ENCODE measurements around the gene PLCD4. TPM values are rescaled to one million over a fixed set of nuclear protein-coding genes. Genes with fewer than 3 reads are reported as not detected.

PLCD4 gene
- total RNA-seq, 4 donors from 2014 or later = 2.6 to 5.8 (median 4.8) TPM

DNA sequence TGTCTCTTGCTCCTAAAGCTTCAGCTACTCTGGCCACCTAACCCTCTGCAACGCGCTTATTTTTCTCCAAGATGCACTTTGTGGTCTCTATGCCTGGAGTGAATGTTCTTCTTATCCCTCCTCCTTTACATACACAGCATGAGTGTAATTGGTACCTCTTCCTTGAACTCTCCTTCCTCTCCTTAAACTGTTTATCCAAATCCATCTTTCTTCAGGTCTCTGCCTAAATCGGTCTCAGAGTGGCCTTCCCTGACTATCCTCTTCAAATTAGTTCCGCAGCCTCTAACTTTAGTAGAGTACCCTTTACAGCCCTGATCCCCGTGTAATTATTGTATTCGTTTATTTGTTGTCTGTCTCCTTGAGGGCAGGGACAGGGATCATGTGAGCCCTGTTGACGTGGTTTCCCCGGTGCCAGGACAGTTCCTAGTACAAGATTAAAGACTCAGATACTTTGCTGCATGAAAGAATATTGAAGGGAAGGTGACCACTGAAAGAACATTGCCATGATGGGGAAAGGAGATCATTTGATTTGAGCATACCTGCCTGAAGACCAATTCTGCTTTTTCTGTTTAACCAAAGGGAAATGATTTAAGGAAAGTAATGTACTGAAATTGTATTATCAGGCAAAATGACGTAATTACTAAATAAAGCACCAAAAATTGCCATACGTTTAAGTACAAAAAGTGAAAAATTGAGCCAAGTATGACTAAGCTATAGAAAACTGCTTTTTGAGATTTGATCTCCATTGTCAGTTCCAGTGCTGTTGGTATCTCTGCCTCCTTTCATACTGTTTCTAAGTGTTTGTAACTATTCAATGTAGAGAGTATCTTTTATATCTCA, 37.8 kb upstream of the PLCD4 start:
- intact Hi-C loops (cut with DNase I) = loop anchor here (5.0 to 10.0 kb wide), 3 partner anchors 77 to 285 kb away; no protein-coding TSS in a partner anchor
- 6% methylated on average over 10 of the region's 10 CpGs for WGBS
- Histone ChIP-seq H3K27ac (replicated peaks in 1 of 4) (peak overlapping the region; percentile 90 to 95 (median 92)), H3K27me3 (no peaks in the 10 kb centered on the region), H3K4me3 (peak overlapping the region; percentile 75 to 84 (median 78)), H3K9me3 (no peaks in the 10 kb centered on the region), H3K4me1 (peaks cover 35 to 63% (median 49%) of the 10 kb centered on the region in 4 donors), H3K36me3 (peaks cover 0 to 27% (median 7%) of the 10 kb centered on the region in 4 donors)
- DNase-seq (ENCODE audit: extremely low spot score) = no peak
- TF ChIP-seq POLR2AphosphoS5 (IDR thresholded peaks at IDR 0.05) (no peak), EP300 (IDR thresholded peaks at IDR 0.05) (peak; percentile 10)

DNA sequence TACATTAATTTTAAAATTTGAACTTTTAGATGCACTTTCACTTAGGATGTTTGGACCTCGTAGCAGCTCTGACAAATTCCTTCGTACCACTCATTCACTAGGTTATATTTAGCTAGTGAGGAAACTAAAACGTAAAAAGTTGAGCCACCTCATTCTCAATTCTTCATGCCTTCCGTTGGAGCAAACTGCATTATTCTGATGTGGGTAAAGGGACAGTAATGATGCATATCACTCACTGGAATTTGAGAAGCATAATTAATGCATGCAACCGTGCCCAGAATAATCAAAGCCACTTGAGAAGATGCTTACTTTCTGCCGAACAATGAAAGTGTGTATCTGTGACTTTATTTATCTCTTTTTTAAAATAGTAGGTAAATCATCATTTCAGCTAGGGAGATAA, 36.8 kb upstream of the PLCD4 start:
- H3K9me3 ChIP-seq = no peaks in the 10 kb centered on the region
- peak overlapping the region; percentile 90 to 95 (median 92) for H3K27ac ChIP-seq (replicated peaks in 1 of 4)
- H3K4me1 ChIP-seq = peaks cover 37 to 61% (median 48%) of the 10 kb centered on the region in 4 donors
- peak overlapping the region in 2 of 4 donors; percentile 75 to 77 for H3K4me3 ChIP-seq
- WGBS = 13% methylated on average over 6 of the region's 6 CpGs
- peaks cover 0 to 24% (median 7%) of the 10 kb centered on the region in 4 donors for H3K36me3 ChIP-seq
- DNase-seq (ENCODE audit: extremely low spot score) = no peak
- intact Hi-C loops (cut with DNase I) = no loop called here
- TF ChIP-seq CTCF (IDR thresholded peaks at IDR 0.05) (no peak), EP300 (IDR thresholded peaks at IDR 0.05) (no peak), POLR2AphosphoS5 (IDR thresholded peaks at IDR 0.05) (no peak), POLR2A (IDR thresholded peaks at IDR 0.05; ENCODE audit: low read depth) (no peak)
- H3K27me3 ChIP-seq = no peaks in the 10 kb centered on the region

DNA sequence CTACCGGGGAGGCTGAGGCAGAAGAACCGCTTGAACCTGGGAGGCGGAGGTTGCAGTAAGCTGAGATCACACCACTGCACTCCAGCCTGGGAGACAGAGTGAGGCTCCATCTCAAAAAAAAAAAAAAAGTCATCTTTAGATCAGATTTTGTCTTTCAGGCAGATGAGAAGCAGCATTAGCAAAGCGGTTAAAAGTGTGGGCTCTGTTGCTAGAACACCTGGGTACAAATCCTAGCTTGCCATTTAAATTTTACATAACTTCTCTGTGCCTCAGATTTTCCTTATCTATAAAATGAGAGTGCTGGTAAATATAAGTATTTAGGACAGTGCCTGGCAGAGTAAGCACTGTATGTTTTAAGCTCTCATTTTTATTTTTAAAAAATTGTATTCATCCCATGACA, 30.8 kb upstream of the PLCD4 start:
- no peak for TF ChIP-seq CTCF (IDR thresholded peaks at IDR 0.05)
- TF ChIP-seq EP300 (IDR thresholded peaks at IDR 0.05) = no peak
- no peak for TF ChIP-seq POLR2AphosphoS5 (IDR thresholded peaks at IDR 0.05)
- no peak for TF ChIP-seq POLR2A (IDR thresholded peaks at IDR 0.05; ENCODE audit: low read depth)
- no peak overlapping the region for H3K27ac ChIP-seq (replicated peaks in 1 of 4)
- no peak for DNase-seq (ENCODE audit: extremely low spot score)
- H3K4me1 ChIP-seq = peaks cover 15 to 36% (median 22%) of the 10 kb centered on the region in 4 donors
- 93% methylated on average over 4 of the region's 4 CpGs for WGBS
- H3K36me3 ChIP-seq = peaks cover 0 to 31% (median 17%) of the 10 kb centered on the region in 4 donors
- H3K27me3 ChIP-seq = no peaks in the 10 kb centered on the region
- intact Hi-C loops (cut with DNase I) = no loop called here
- no peaks in the 10 kb centered on the region for H3K9me3 ChIP-seq
- no peak overlapping the region for H3K4me3 ChIP-seq

GRCh38 chr2:218577482-218578220, 30.0 kb upstream of the PLCD4 start:
- intact Hi-C loops (cut with DNase I) = no loop called here
- Histone ChIP-seq H3K27me3 (no peaks in the 10 kb centered on the region), H3K4me3 (no peak overlapping the region), H3K4me1 (peaks cover 15 to 31% (median 19%) of the 10 kb centered on the region in 4 donors), H3K9me3 (no peaks in the 10 kb centered on the region), H3K36me3 (peaks cover 0 to 33% (median 24%) of the 10 kb centered on the region in 4 donors), H3K27ac (replicated peaks in 1 of 4) (peak overlapping the region in 1 of 4 donors; percentile 31)
- no peak for DNase-seq (ENCODE audit: extremely low spot score)
- TF ChIP-seq POLR2A (IDR thresholded peaks at IDR 0.05; ENCODE audit: low read depth) = no peak
- no peak for TF ChIP-seq EP300 (IDR thresholded peaks at IDR 0.05)
- TF ChIP-seq CTCF (IDR thresholded peaks at IDR 0.05) = no peak
- no peak for TF ChIP-seq POLR2AphosphoS5 (IDR thresholded peaks at IDR 0.05)
- WGBS = 62% methylated on average over 1 of the region's 3 CpGs
